Measurements from ENCODE around the gene FIGNL2.

Gene FIGNL2

DNA sequence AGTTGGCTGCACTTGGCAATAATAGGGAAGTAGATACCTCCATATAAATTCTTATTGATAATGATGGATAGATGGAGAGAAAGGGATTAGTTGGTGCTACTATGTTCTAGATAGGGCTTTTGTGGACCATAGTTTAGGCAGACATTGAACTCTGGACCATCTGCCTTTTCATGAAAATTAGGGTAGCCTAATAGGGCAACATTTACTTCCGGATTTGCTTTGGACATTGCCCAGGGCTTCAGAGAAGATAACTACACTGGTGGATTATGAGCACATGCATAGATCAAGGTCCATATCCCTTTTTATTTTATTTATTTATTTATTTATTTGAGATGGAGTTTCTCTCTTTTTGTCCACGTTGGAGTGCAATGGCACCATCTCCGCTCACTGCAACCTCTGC lies 70.5 kb downstream of the FIGNL2 start:
- no peak for DNase-seq (ENCODE audit: low read depth, low spot score)
- H3K9ac ChIP-seq (ENCODE audit: insufficient read length), result no peak overlapping the region
- H3K27ac ChIP-seq, result no peak overlapping the region
- peaks cover 14% of the 10 kb centered on the region for H3K36me3 ChIP-seq (ENCODE audit: insufficient read depth, low read length)
- H3K9me3 ChIP-seq (ENCODE audit: low read depth, low read length), result no peaks in the 10 kb centered on the region
- H3K4me3 ChIP-seq, result no peak overlapping the region
- no peak for TF ChIP-seq EZH2 (IDR thresholded peaks at IDR 0.05)
- no peak for TF ChIP-seq FOXP2 (optimal IDR thresholded peaks at IDR 0.05; ENCODE audit: control extremely low read depth, extremely low read length, insufficient read depth)
- TF ChIP-seq POLR2AphosphoS5 (IDR thresholded peaks at IDR 0.05; ENCODE audit: borderline replicate concordance, low read depth, low read length), result no peak

DNA sequence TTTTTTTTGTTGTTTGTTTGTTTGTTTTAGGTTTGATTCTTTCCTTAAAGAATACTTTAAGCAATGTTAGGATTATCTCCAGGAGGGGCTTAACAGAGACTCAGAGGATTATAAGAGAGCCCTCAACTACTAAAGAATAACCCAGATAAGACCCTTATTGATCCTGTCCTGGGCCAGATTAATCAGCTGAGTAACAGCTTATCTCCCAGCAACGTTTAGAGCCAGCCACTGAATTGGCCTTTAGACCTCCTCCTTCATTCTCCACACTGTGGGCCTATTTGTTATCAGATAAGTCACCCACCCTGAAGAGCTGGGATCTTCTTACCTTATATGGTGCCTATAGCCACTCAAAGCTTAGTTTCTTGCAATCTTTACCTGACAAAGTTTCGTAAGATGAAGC lies 71.1 kb downstream of the FIGNL2 start:
- peaks cover 14% of the 10 kb centered on the region for H3K36me3 ChIP-seq (ENCODE audit: insufficient read depth, low read length)
- H3K27ac ChIP-seq, result no peak overlapping the region
- H3K9ac ChIP-seq (ENCODE audit: insufficient read length), result no peak overlapping the region
- no peak for TF ChIP-seq POLR2AphosphoS5 (IDR thresholded peaks at IDR 0.05; ENCODE audit: borderline replicate concordance, low read depth, low read length)
- no peak for TF ChIP-seq EZH2 (IDR thresholded peaks at IDR 0.05)
- no peak for TF ChIP-seq FOXP2 (optimal IDR thresholded peaks at IDR 0.05; ENCODE audit: control extremely low read depth, extremely low read length, insufficient read depth)
- no peaks in the 10 kb centered on the region for H3K9me3 ChIP-seq (ENCODE audit: low read depth, low read length)
- DNase-seq (ENCODE audit: low read depth, low spot score), result no peak
- no peak overlapping the region for H3K4me3 ChIP-seq

DNA sequence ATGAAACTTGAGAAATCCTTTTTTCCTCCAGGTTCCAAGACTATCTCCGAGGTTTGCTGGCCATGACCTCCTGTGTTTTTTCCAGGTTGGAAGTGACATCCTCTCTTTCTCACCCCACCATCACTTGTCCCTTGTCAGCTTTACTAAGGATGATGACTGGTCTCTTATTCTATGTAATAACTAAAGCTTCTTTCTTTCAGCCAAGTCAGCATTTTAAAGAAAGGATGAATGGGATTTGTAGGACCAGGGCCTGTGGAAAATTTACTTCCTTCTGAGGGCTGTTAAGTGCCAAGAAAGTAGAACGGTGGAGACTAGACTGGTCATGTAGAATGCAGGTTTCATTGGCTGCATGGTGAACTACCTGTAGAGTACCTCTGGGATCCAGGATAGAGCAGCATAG lies 73.6 kb downstream of the FIGNL2 start:
- H3K27ac ChIP-seq, result no peak overlapping the region
- no peak overlapping the region for H3K4me3 ChIP-seq

GRCh38 chr12:51773145-51773869 lies 75.2 kb downstream of the FIGNL2 start:
- TF ChIP-seq FOXP2 (optimal IDR thresholded peaks at IDR 0.05; ENCODE audit: control extremely low read depth, extremely low read length, insufficient read depth), result no peak
- TF ChIP-seq EZH2 (IDR thresholded peaks at IDR 0.05), result no peak
- H3K9ac ChIP-seq (ENCODE audit: insufficient read length), result no peak overlapping the region
- no peak overlapping the region for H3K4me3 ChIP-seq
- DNase-seq (ENCODE audit: low read depth, low spot score), result no peak
- H3K27ac ChIP-seq, result peak overlapping the region; percentile 67; the same call in 1 of the 2 replicates
- no peaks in the 10 kb centered on the region for H3K9me3 ChIP-seq (ENCODE audit: low read depth, low read length)
- peaks cover 36% of the 10 kb centered on the region for H3K36me3 ChIP-seq (ENCODE audit: insufficient read depth, low read length)

More for the DNA sequence above, 73.6 kb downstream of the FIGNL2 start:
- Histone ChIP-seq H3K36me3 (ENCODE audit: insufficient read depth, low read length) (peaks cover 23% of the 10 kb centered on the region), H3K9ac (ENCODE audit: insufficient read length) (no peak overlapping the region), H3K9me3 (ENCODE audit: low read depth, low read length) (no peaks in the 10 kb centered on the region)
- DNase-seq (ENCODE audit: low read depth, low spot score), result no peak
- no peak for TF ChIP-seq EZH2 (IDR thresholded peaks at IDR 0.05)
- no peak for TF ChIP-seq POLR2AphosphoS5 (IDR thresholded peaks at IDR 0.05; ENCODE audit: borderline replicate concordance, low read depth, low read length)
- no peak for TF ChIP-seq FOXP2 (optimal IDR thresholded peaks at IDR 0.05; ENCODE audit: control extremely low read depth, extremely low read length, insufficient read depth)

- H3K27ac ChIP-seq, result no peak overlapping the region
- H3K4me3 ChIP-seq, result no peak overlapping the region
- peaks cover 36% of the 10 kb centered on the region for H3K36me3 ChIP-seq (ENCODE audit: insufficient read depth, low read length)
- DNase-seq (ENCODE audit: low read depth, low spot score), result no peak
- H3K9me3 ChIP-seq (ENCODE audit: low read depth, low read length), result no peaks in the 10 kb centered on the region
- H3K9ac ChIP-seq (ENCODE audit: insufficient read length), result no peak overlapping the region
- TF ChIP-seq FOXP2 (optimal IDR thresholded peaks at IDR 0.05; ENCODE audit: control extremely low read depth, extremely low read length, insufficient read depth) (no peak), EZH2 (IDR thresholded peaks at IDR 0.05) (no peak), POLR2AphosphoS5 (IDR thresholded peaks at IDR 0.05; ENCODE audit: borderline replicate concordance, low read depth, low read length) (no peak)
Measured at GRCh38 chr12:51771008-51771407, 77.5 kb downstream of the FIGNL2 start.

All from SK-N-MC (cell line).